Measurements from ENCODE around the gene RARB.

RARB gene

GRCh38 chr3:25510797-25511196 is 82.7 kb downstream of the RARB start:
- DNase-seq = no peak

GRCh38 chr3:25511972-25512721 is 84.1 kb downstream of the RARB start:
- no peak for DNase-seq

GRCh38 chr3:25513642-25514266 is 85.7 kb downstream of the RARB start:
- no peak for DNase-seq

GRCh38 chr3:25515171-25515570 is 87.1 kb downstream of the RARB start:
- no peak for DNase-seq

GRCh38 chr3:25520926-25521559 is 93.0 kb downstream of the RARB start:
- DNase-seq = no peak

GRCh38 chr3:25527336-25527735 is 99.3 kb downstream of the RARB start:
- no peak for DNase-seq

GRCh38 chr3:25527801-25528200 is 99.7 kb downstream of the RARB start:
- no peak for DNase-seq

- no peak for DNase-seq
Observed at GRCh38 chr3:25531971-25532370, 103.9 kb downstream of the RARB start.

GRCh38 chr3:25532431-25533162 is 104.5 kb downstream of the RARB start:
- DNase-seq = no peak

GRCh38 chr3:25533399-25533798 is 105.3 kb downstream of the RARB start:
- DNase-seq = no peak

- no peak for DNase-seq
Observed at GRCh38 chr3:25534007-25534406, 105.9 kb downstream of the RARB start.

- no peak for DNase-seq
Observed at GRCh38 chr3:25536521-25537391, 108.7 kb downstream of the RARB start.

- no peak for DNase-seq
Observed at GRCh38 chr3:25537516-25537915, 109.5 kb downstream of the RARB start.

- no peak for DNase-seq
Observed at GRCh38 chr3:25540273-25540672, 112.2 kb downstream of the RARB start.

- no peak for DNase-seq
Observed at GRCh38 chr3:25542492-25543039, 114.5 kb downstream of the RARB start.

GRCh38 chr3:25547103-25547502 is 119.0 kb downstream of the RARB start:
- DNase-seq = no peak

GRCh38 chr3:25547943-25548674 is 120.0 kb downstream of the RARB start:
- DNase-seq = no peak

GRCh38 chr3:25548836-25549235 is 120.8 kb downstream of the RARB start:
- DNase-seq = no peak

GRCh38 chr3:25552251-25552650 is 124.2 kb downstream of the RARB start:
- DNase-seq = no peak

GRCh38 chr3:25554376-25554775 is 126.3 kb downstream of the RARB start:
- no peak for DNase-seq

- no peak for DNase-seq
Observed at GRCh38 chr3:25555695-25556437, 127.8 kb downstream of the RARB start.
